Activated CD4-positive, alpha-beta T cell treated with anti-CD3 and anti-CD28 coated beads, Interleukin-2, Interleukin-4, amounts not matched to agents 100 ng/mL and 50 ng/mL, durations not matched to agents 16 hours and 8 hours (primary cell): ENCODE measurements around the gene UNC5CL.
"Not testable (repeated sequence)": the region's sequence is repeated elsewhere in the genome, so short reads cannot be mapped to it uniquely, and the experiment has no call there.

Source experiments
- DNase-seq: peaks from one replicate; pipeline ENCODE4 v3.0.0-alpha.2; 2020; ENCODE audit warnings: low spot score

Gene UNC5CL

GRCh38 chr6:41006980-41007379 is 32.0 kb downstream of the UNC5CL start:
- DNase-seq = not testable (repeated sequence)

DNA sequence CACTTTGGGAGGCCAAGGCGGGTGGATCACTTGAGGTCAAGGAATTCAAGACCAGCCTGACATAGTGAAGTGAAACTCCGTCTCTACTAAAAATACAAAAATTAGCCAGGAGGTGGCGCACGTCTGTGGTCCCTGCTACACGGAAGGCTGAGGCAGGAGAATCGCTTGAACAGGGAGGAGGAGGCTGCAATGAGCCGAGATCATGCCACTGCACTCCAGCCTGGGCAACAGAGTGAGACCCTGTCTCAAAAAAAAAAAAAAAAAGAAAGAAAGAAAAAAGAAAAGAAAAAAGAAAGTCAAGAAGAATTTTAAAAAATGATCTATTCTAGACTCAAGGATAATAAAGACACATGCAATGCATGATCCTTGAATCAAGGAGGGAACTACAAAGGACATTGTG is 32.8 kb downstream of the UNC5CL start:
- DNase-seq = peak; percentile 65

GRCh38 chr6:41002168-41002567 is 36.9 kb downstream of the UNC5CL start:
- DNase-seq = no peak

DNA sequence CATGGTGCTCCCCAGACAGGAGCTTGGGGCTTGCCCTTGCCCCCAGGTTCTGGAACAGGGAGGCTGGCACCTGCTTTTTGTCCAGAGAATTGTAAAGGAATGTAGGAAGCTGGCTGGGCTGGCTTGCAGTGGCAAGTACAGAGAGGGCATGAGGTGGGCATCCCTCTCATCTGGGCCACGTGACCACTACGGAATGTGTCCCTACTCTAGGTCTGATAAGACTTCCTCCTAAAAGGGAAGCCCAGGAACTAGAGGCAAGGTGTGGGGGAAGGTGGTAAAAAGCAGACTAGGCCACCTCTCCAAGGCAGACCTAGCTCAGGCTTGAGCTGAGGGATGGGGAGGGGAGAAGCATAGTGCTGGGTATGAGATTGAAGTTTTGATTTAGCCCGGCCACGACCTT is 38.8 kb downstream of the UNC5CL start:
- no peak for DNase-seq

DNA sequence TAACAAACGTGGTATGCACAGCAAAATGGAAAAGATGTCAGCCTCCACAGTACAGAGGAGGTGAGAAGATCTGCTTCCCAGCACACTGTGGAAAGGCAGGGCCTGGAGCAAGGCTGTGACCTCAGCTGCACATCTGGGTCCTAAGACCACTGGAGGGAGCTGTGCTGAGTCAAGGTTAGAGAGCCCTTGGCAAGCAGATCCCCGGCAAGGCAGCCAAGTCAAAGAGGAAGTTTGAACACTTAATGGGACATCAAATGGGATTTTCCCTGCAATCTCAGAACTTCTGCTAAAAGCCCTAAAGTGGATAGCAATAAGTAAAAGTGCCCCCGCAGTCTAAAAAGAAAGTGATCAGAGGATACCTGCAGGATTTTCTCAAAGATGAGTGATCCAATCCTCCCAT is 39.5 kb downstream of the UNC5CL start:
- DNase-seq = no peak

DNA sequence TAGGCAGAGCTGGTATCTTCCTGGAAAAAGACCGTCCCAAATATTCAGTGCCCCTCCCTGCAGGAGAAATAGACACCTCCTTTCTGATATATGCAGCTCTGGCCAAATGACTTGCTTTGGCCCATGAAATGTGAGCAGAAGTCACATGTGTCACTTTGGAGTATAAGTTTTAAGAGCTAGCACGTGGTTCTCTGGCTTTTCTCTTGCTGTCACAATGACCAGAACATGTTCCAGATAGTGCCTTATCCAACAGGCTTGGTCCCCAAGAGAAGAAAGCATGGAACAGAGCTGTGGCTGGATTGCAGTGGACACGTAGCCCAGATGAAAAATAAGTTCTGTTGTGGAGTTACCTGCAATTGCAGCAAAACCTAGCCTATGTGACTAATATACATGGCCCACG is 40.4 kb downstream of the UNC5CL start:
- no peak for DNase-seq

- DNase-seq = no peak
Observed at GRCh38 chr6:40997234-40997957, 41.6 kb downstream of the UNC5CL start.

- no peak for DNase-seq
Observed at GRCh38 chr6:40996591-40997233, 42.3 kb downstream of the UNC5CL start.

DNA sequence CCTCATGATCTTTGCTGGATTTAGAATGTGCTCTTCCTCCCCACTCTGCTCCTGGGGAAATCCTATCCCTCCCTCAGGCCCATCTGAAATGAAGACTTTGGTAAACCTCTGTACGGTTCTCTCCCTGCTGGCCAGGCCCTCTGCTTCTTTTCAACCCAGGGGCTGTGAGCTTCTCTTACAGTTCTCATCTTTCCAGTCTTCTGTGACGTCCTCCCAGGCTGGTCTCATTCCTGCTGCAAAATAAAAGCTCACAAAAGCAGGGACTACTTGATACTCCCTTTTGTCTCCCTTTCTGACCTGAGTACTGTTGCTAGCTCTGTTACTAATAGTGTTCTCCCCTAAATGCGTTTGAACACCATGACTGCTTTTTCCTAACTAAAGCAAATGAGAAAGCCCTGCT is 46.3 kb downstream of the UNC5CL start:
- DNase-seq = no peak

DNA sequence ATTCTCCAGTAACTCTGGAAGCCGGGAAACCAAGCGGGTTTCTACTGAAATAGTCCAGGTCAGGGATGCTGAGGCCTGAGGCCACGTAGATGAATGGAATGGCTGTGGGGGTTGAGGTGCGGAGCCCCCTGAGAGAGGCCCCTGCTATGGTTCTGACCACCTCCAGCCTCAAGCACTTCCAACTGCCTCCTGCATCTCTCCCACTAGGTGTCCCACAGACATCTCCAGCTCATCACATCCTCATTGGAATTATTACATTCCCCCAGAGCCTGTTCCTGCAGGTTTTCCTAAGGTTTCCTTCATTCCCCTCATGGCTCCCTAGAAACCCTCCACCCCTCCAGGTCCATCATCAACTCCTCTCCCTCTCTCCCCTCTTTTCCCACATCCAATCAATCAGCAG is 48.7 kb downstream of the UNC5CL start:
- DNase-seq = no peak

- DNase-seq = no peak
Observed at GRCh38 chr6:40989204-40990169, 49.5 kb downstream of the UNC5CL start.

DNA sequence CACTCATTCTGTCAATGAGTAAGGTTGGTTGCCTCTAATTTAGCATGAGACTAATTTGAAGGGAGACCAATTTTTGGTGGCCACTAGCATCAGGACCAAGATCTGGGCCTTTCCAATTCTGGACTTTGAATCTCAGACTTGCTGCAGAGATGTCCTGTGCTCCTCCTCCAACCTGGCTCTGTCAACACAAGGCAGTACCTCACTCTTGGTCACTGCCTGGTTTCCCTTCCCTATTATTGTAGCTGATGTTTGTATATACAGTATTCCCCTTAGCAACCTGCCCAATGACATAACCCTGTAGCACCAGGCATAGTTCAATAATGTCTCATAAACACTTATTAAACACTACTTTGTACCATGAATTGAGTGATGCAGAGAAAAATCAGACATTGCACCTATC is 50.4 kb downstream of the UNC5CL start:
- DNase-seq = no peak

DNA sequence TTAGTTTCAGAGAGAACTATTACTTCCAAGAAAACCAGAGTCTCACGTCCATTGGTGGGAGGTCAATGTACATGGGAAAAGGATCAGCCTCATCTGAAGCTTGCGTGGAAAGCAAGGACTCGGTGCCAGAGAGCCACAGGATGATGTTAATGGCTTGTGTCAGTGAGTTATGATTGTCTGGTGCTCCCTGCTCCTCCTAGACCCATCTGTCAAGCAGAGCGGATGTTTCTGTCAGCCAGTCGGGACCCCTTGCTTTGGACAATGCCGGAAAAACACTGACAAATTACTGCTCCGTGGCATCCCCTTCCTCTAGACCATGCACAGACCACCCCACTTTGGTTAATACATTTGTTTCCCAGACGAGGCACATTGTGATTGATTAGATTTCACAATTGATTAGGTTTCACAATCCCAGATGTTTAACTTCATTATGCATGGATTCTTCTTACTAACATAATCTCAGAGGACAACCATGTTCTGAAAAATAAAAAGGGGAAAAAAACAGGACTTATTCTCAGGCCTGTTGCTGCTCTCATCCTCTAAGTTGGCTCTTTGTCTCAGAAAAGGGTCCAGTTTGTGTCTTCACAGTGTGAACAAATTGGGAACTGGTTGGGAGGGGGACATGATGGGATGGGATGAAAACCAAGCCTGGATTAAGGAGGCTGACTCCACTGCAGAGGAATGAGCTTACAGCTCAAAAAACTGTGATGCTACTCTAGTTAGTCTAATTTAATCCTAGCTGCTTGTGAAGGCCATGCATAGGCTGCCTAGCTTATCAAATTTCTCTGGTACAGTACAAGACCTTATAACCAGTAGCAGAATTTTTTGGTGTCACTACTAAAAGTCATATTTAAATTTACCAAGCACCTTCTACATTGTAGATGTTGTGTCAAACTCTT is 51.9 kb downstream of the UNC5CL start:
- DNase-seq = no peak

GRCh38 chr6:40986364-40986763 is 52.7 kb downstream of the UNC5CL start:
- no peak for DNase-seq

GRCh38 chr6:40983752-40984151 is 55.3 kb downstream of the UNC5CL start:
- no peak for DNase-seq

DNA sequence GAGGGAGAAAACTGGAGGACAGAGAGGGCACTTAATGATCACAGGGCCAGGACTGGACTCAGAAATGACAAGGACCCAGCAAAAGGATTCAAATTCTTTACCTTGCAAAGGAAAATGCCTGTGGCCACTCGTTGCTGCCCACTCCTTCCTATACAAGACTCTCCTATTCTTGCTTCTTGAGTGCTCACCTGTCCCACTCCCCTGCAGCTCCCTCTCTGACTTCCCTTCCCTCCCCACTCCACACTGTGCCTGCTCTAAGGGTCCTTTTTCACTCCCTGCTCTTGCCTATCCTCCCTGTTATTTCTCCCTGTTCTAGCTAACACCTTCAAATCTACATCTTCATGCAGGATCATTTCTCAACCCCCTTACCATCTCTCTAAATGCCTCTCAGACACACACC is 56.1 kb downstream of the UNC5CL start:
- no peak for DNase-seq

DNA sequence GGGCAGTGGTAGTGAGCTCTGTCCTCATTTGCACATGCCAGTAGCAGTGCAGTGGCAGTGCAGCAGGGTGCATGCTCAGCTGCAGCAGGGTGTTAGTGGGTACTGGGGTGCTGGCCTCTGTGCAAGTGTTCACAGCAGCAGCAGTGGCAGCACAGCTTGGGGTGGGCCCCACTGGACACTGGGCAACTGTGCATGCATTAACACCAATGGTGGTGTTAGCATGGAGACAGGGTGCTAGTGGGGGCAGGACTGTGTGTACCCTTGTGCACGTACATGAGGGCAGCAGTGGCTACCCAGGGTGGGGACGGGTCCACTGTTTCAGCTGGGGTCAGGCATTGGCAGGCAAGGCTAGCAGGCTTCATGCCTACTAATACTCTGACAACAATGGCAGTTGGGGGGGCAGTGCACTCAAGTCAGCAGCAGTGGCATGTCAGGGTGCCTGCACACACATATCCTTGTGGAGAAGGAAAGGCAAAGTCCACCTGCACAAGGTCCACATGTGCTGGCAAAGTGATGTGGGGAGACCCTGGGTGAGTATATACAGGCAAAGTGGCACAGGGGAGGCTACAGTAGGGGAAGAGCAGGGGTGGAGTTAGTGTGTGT is 60.2 kb downstream of the UNC5CL start:
- DNase-seq = no peak

DNA sequence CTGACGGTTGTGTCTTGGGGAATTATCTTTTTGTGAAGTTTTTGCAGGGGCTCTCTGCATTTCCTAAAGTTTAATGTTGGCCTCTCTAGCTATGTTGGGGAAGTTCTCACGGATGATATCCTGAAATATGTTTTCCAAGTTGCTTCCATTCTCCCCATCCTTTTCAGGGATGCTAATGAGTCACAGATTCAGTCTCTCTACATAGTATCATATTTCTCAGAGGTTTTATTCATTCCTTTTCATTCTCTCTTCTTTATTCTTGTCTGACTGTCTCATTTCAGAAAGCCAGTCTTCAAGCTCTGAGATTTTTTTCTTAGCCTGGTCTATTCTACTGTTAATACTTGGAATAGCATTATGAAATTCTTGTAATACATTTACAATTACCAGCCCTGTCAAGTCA is 61.3 kb downstream of the UNC5CL start:
- no peak for DNase-seq

DNA sequence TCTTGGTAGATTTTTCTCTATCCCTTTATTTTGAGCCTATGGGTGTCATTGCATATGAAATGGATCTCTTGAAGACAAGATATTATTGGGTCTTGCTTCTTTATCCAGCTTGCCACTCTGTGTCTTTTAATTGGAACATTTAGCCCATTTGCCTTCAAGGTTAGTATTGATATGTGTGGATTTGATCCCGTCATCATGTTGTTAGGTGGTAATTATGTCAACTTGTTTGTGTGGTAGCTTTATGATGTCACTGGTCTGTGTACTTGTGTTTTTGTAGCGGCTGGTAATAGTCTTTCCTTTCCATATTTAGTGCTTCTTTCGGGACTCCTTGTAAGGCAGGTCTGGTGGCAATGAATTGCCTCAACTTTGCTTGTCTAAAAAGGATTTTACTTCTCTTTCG is 61.9 kb downstream of the UNC5CL start:
- DNase-seq = no peak
